Omental fat pad (tissue), 4 donors: Measurements from ENCODE around the gene SEMA3E. TPM values are rescaled to one million over a fixed set of nuclear protein-coding genes. Genes with fewer than 3 reads are reported as not detected.

Experiments used
- ATAC-seq: fragments of 150-250 bp; one replicate; pipeline ENCODE4 v1.9.1; 2016; ENCODE audit warnings: mild to moderate bottlenecking, moderate library complexity; ENCODE audit not compliant: low FRiP score
- DNase-seq: peaks from one replicate; pipeline ENCODE4 v3.0.0-alpha.2; 2019; ENCODE audit warnings: low spot score
- CTCF ChIP-seq, 3 donors: fragments of 450-650 bp; IDR thresholded peaks; one replicate each; pipeline ENCODE4 v1.5.1; 2016 to 2017; ENCODE audit warnings: antibody characterized with exemption in 3 of 3, mild to moderate bottlenecking in 3 of 3, moderate library complexity in 2 of 3
- total RNA-seq, 4 donors: library from RNA; depleted of rRNA; stranded (reverse); fragments of >200 nt; gene quantifications; one replicate each; pipeline ENCODE4 v1.1.0, GENCODE V29; 2016

SEMA3E gene
- total RNA-seq, 4 donors from 2014 or later: 1.2 to 6.3 (median 1.4) TPM

GRCh38 chr7:83614112-83614511 is 34.8 kb downstream of the SEMA3E start:
- TF ChIP-seq CTCF (IDR thresholded peaks at IDR 0.05): no peak
- DNase-seq: no peak
- ATAC-seq: no peak

- ATAC-seq (no peak), DNase-seq (no peak)
- TF ChIP-seq CTCF (IDR thresholded peaks at IDR 0.05): no peak
Observed at GRCh38 chr7:83613232-83613631, 35.7 kb downstream of the SEMA3E start.

- ATAC-seq (no peak), DNase-seq (no peak)
- TF ChIP-seq CTCF (IDR thresholded peaks at IDR 0.05): no peak
Observed at GRCh38 chr7:83611776-83612175, 37.2 kb downstream of the SEMA3E start.

- ATAC-seq: no peak
- DNase-seq: no peak
- no peak for TF ChIP-seq CTCF (IDR thresholded peaks at IDR 0.05)
Observed at GRCh38 chr7:83610649-83611304, 38.2 kb downstream of the SEMA3E start.

- TF ChIP-seq CTCF (IDR thresholded peaks at IDR 0.05): no peak
- ATAC-seq: no peak
Observed at GRCh38 chr7:83608716-83609115, 40.2 kb downstream of the SEMA3E start.

GRCh38 chr7:83603649-83604048 is 45.3 kb downstream of the SEMA3E start:
- DNase-seq (no peak), ATAC-seq (no peak)
- TF ChIP-seq CTCF (IDR thresholded peaks at IDR 0.05): no peak

More at GRCh38 chr7:83608716-83609115, 40.2 kb downstream of the SEMA3E start:
- DNase-seq: no peak

GRCh38 chr7:83599131-83599530 is 49.8 kb downstream of the SEMA3E start:
- no peak for ATAC-seq
- DNase-seq: no peak
- TF ChIP-seq CTCF (IDR thresholded peaks at IDR 0.05): no peak
